ENCODE results near the gene PRKCD. TPM values are rescaled to one million over a fixed set of nuclear protein-coding genes. Genes with fewer than 3 reads are reported as not detected.

Gene PRKCD
- total RNA-seq, 1 donor, result 2.2 TPM

DNA sequence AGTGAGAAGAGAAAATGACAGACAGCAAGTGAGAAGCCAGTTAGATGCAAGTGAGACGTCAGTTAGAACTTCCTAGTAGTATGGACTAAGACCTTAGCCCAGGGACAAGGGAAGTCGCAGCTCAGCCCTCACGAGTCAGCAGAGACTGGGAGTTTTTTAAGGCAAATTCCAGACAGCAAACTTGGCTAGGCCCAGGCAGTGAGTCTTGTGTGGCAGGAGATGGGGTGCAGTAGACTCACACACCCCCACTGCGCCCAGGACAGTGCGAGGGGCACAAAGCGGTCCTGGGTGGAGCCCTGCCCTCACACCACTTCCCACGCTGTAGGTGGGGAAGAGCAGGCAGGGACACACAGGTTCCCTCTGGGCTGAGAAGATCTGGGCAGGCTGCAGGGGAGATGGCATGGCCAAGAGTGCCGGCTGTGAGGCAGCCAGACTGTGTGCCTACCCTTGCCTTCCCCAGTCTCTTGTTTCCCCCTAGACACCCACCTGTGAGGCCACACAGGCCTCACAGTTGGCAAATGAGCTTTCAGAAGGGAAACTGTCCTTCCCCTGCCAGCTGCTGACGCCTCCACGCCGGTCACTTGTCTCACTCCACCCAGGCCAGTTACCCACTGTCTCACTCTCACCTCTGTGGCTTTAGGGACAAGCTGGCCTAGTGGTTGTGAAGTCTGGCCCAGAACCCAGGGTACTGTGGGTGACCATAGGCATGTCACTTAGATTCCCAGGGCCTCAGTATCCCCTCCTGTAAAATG, 13.7 kb upstream of the PRKCD start:
- peak; percentile 10 for DNase-seq (ENCODE audit: insufficient read length, low spot score, missing footprints)
- H2AFZ ChIP-seq (ENCODE audit: low read length), result no peak overlapping the region
- H4K20me1 ChIP-seq (ENCODE audit: insufficient read depth, low read length), result no peaks in the 10 kb centered on the region
- no peak overlapping the region for H3K4me3 ChIP-seq (ENCODE audit: insufficient read depth, low read length)
- peaks cover 9% of the 10 kb centered on the region for H3K4me1 ChIP-seq (ENCODE audit: insufficient read depth, low read length)
- H3K27ac ChIP-seq (ENCODE audit: low read depth, low read length), result no peak overlapping the region
- H3K79me2 ChIP-seq (ENCODE audit: insufficient read depth, low read length), result no peaks in the 10 kb centered on the region
- H3K27me3 ChIP-seq (ENCODE audit: insufficient read depth, low read length), result no peaks in the 10 kb centered on the region
- no peaks in the 10 kb centered on the region for H3K9me3 ChIP-seq (ENCODE audit: low read depth, low read length)
- H3K4me2 ChIP-seq (ENCODE audit: insufficient read depth, low read length), result no peak overlapping the region
- H3K36me3 ChIP-seq (ENCODE audit: insufficient read depth, low read length), result no peaks in the 10 kb centered on the region
- TF ChIP-seq, protein P1, sequence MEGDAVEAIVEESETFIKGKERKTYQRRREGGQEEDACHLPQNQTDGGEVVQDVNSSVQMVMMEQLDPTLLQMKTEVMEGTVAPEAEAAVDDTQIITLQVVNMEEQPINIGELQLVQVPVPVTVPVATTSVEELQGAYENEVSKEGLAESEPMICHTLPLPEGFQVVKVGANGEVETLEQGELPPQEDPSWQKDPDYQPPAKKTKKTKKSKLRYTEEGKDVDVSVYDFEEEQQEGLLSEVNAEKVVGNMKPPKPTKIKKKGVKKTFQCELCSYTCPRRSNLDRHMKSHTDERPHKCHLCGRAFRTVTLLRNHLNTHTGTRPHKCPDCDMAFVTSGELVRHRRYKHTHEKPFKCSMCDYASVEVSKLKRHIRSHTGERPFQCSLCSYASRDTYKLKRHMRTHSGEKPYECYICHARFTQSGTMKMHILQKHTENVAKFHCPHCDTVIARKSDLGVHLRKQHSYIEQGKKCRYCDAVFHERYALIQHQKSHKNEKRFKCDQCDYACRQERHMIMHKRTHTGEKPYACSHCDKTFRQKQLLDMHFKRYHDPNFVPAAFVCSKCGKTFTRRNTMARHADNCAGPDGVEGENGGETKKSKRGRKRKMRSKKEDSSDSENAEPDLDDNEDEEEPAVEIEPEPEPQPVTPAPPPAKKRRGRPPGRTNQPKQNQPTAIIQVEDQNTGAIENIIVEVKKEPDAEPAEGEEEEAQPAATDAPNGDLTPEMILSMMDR (IDR thresholded peaks at IDR 0.05; ENCODE audit: extremely low read depth, low read depth, low read length), result no peak

DNA sequence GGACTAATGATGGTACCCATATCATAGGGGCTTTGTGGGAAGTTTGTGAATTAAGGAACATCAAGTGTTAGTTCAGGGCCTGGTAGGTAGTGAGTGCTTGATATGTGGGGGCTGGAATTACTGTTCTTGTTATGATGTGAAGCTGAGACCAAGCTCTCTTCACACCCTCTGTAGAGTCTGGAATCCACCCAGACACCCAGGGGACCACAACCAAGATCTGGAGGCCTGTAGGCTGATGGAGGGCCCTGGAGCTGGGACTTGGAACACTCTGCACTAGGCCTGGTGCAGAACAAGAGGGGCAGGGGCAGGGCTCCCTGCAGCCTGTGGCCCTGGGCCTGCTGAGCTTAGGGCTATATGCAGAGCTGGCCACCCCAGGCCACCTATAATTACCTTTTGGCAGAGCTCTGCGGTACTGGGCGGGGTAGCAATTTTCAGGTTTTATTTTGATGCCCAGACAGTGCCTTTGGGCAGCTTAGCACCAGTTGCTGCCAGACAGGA, 13.1 kb upstream of the PRKCD start:
- no peak overlapping the region for H3K4me3 ChIP-seq (ENCODE audit: insufficient read depth, low read length)
- TF ChIP-seq, protein P1 (IDR thresholded peaks at IDR 0.05; ENCODE audit: extremely low read depth, low read depth, low read length), result no peak
- no peaks in the 10 kb centered on the region for H3K79me2 ChIP-seq (ENCODE audit: insufficient read depth, low read length)
- H3K27me3 ChIP-seq (ENCODE audit: insufficient read depth, low read length), result no peaks in the 10 kb centered on the region
- H3K4me1 ChIP-seq (ENCODE audit: insufficient read depth, low read length), result peaks cover 9% of the 10 kb centered on the region
- no peaks in the 10 kb centered on the region for H4K20me1 ChIP-seq (ENCODE audit: insufficient read depth, low read length)
- H3K36me3 ChIP-seq (ENCODE audit: insufficient read depth, low read length), result no peaks in the 10 kb centered on the region
- DNase-seq (ENCODE audit: insufficient read length, low spot score, missing footprints), result peak; percentile 68
- no peak overlapping the region for H3K27ac ChIP-seq (ENCODE audit: low read depth, low read length)
- H2AFZ ChIP-seq (ENCODE audit: low read length), result no peak overlapping the region
- H3K4me2 ChIP-seq (ENCODE audit: insufficient read depth, low read length), result no peak overlapping the region
- H3K9me3 ChIP-seq (ENCODE audit: low read depth, low read length), result no peaks in the 10 kb centered on the region

DNA sequence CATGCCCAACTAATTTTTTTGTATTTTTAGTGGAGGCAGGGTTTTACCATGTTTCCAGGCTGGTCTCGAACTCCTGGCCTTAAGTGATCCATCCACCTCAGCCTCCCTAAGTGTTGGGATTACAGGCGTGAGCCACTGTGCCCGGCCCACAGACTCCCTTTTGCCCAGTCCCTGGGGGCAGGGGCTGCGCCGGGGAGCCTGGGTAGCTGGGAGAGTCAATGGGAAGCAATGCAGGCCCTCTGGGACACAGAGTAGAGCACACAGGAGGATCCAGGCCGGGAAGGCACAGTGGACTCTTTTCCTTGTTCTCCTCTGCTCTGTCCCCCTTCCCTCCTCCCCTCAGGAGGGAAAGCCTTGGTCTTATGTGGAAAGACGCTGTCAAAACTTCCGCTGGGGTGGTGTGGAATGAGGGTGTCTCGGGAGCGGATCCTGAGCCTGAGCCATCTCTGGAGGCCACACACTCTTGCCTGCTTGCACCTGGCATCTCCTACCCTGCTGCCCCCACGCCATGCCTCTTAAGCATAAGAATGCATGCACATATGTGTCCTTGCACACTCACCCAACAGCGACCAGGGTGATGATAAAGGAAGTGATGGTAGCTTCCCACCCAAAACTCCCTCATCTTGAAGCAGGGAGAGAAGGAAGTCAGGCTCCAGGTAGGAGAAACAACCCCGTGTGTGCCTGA, 11.9 kb upstream of the PRKCD start:
- Histone ChIP-seq H3K27ac (ENCODE audit: low read depth, low read length) (no peak overlapping the region), H3K4me3 (ENCODE audit: insufficient read depth, low read length) (no peak overlapping the region), H3K4me1 (ENCODE audit: insufficient read depth, low read length) (peaks cover 17% of the 10 kb centered on the region), H2AFZ (ENCODE audit: low read length) (no peak overlapping the region), H3K79me2 (ENCODE audit: insufficient read depth, low read length) (no peaks in the 10 kb centered on the region), H3K9me3 (ENCODE audit: low read depth, low read length) (no peaks in the 10 kb centered on the region), H4K20me1 (ENCODE audit: insufficient read depth, low read length) (no peaks in the 10 kb centered on the region), H3K36me3 (ENCODE audit: insufficient read depth, low read length) (no peaks in the 10 kb centered on the region), H3K27me3 (ENCODE audit: insufficient read depth, low read length) (no peaks in the 10 kb centered on the region), H3K4me2 (ENCODE audit: insufficient read depth, low read length) (no peak overlapping the region)
- DNase-seq (ENCODE audit: insufficient read length, low spot score, missing footprints), result peak; percentile 60
- TF ChIP-seq, protein P1 (IDR thresholded peaks at IDR 0.05; ENCODE audit: extremely low read depth, low read depth, low read length), result no peak

DNA sequence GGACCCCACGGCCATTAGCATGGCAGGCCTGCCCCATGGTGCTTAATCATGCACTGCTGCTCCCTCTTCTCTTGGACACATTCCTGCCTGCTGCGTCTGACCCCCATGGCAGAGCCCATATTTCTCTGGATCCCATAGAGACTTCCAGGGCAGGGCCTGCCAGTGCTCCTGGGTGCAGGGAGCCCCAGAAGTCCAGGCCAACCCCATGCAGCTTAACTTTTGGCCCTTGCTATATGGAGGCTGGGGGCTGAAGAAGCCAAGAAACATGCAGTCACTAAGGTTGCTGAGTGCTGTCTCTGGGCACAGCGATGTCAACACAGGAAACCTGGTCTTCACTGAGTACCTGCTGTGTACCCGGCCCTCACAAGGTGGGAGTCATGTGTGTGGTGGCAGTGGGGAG, 11.3 kb upstream of the PRKCD start:
- no peak overlapping the region for H3K4me2 ChIP-seq (ENCODE audit: insufficient read depth, low read length)
- H3K36me3 ChIP-seq (ENCODE audit: insufficient read depth, low read length), result no peaks in the 10 kb centered on the region
- no peak overlapping the region for H3K27ac ChIP-seq (ENCODE audit: low read depth, low read length)
- peak; percentile 75 for DNase-seq (ENCODE audit: insufficient read length, low spot score, missing footprints)
- no peak overlapping the region for H2AFZ ChIP-seq (ENCODE audit: low read length)
- peaks cover 22% of the 10 kb centered on the region for H3K4me1 ChIP-seq (ENCODE audit: insufficient read depth, low read length)
- H3K27me3 ChIP-seq (ENCODE audit: insufficient read depth, low read length), result no peaks in the 10 kb centered on the region
- H3K9me3 ChIP-seq (ENCODE audit: low read depth, low read length), result no peaks in the 10 kb centered on the region
- no peaks in the 10 kb centered on the region for H4K20me1 ChIP-seq (ENCODE audit: insufficient read depth, low read length)
- H3K79me2 ChIP-seq (ENCODE audit: insufficient read depth, low read length), result no peaks in the 10 kb centered on the region
- TF ChIP-seq, protein P1 (IDR thresholded peaks at IDR 0.05; ENCODE audit: extremely low read depth, low read depth, low read length), result no peak
- no peak overlapping the region for H3K4me3 ChIP-seq (ENCODE audit: insufficient read depth, low read length)
